ENCODE results near the gene DDX56. TPM values are rescaled to one million over a fixed set of nuclear protein-coding genes. Genes with fewer than 3 reads are reported as not detected.
"Not testable (repeated sequence)": the region's sequence is repeated elsewhere in the genome, so short reads cannot be mapped to it uniquely, and the experiment has no call there.

Gene DDX56
- total RNA-seq, 6 donors from 2014 or later: 37.6 to 105 (median 57.0) TPM

- no peaks in the 10 kb centered on the region for H3K4me1 ChIP-seq
- TF ChIP-seq CTCF (IDR thresholded peaks at IDR 0.05) (no peak), POLR2A (IDR thresholded peaks at IDR 0.05) (no peak), EP300 (IDR thresholded peaks at IDR 0.05) (no peak), POLR2AphosphoS5 (IDR thresholded peaks at IDR 0.05) (no peak)
- WGBS, 2 donors: 90 to 95% methylated on average over 4 of the region's 4 CpGs
- ATAC-seq (ENCODE audit: low FRiP score in 2 of 2): peak in 1 of 2 donors; percentile 29
- no peak overlapping the region for H3K27ac ChIP-seq
- no peaks in the 10 kb centered on the region for H3K9me3 ChIP-seq
- no peaks in the 10 kb centered on the region for H3K27me3 ChIP-seq
- no peak for DNase-seq
- H3K4me3 ChIP-seq: no peak overlapping the region
- peaks cover under 1 to 16% (median under 1%) of the 10 kb centered on the region in 4 donors for H3K36me3 ChIP-seq
Observed at GRCh38 chr7:44559485-44559884, 14.2 kb downstream of the DDX56 start.

- Histone ChIP-seq H3K9me3 (no peaks in the 10 kb centered on the region), H3K36me3 (no peaks in the 10 kb centered on the region), H3K27ac (no peak overlapping the region), H3K4me1 (no peaks in the 10 kb centered on the region), H3K27me3 (no peaks in the 10 kb centered on the region), H3K4me3 (no peak overlapping the region)
- 87 to 92% methylated on average over 2 of the region's 2 CpGs for WGBS, 2 donors
- no peak for DNase-seq
- TF ChIP-seq EP300 (IDR thresholded peaks at IDR 0.05) (no peak), POLR2AphosphoS5 (IDR thresholded peaks at IDR 0.05) (no peak), POLR2A (IDR thresholded peaks at IDR 0.05) (no peak), CTCF (IDR thresholded peaks at IDR 0.05) (no peak)
- no peak for ATAC-seq (ENCODE audit: low FRiP score in 2 of 2)
Observed at GRCh38 chr7:44557485-44557884, 16.2 kb downstream of the DDX56 start.

DNA sequence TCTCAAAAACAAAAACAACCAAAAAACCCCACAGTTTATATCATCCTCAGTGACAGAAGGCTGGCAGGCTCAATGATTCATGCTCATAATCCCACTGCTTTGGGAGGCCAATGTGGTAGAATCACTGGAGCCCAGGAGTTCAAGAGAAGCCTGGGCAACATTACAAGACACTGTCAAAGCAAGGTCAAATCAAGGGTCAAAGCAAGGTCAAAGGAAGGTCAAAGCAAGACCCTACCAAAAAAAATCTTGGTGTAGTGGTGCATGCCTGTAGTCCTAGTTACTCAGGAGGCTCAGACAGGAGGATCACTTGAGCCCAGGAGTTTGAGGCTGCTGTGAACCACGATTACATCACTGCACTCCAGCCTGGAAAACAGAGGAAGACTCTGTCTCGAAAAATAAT, 18.4 kb downstream of the DDX56 start:
- no peak for TF ChIP-seq EP300 (IDR thresholded peaks at IDR 0.05)
- no peak for TF ChIP-seq POLR2AphosphoS5 (IDR thresholded peaks at IDR 0.05)
- TF ChIP-seq CTCF (IDR thresholded peaks at IDR 0.05): no peak
- no peak for TF ChIP-seq POLR2A (IDR thresholded peaks at IDR 0.05)
- no peaks in the 10 kb centered on the region for H3K9me3 ChIP-seq

DNA sequence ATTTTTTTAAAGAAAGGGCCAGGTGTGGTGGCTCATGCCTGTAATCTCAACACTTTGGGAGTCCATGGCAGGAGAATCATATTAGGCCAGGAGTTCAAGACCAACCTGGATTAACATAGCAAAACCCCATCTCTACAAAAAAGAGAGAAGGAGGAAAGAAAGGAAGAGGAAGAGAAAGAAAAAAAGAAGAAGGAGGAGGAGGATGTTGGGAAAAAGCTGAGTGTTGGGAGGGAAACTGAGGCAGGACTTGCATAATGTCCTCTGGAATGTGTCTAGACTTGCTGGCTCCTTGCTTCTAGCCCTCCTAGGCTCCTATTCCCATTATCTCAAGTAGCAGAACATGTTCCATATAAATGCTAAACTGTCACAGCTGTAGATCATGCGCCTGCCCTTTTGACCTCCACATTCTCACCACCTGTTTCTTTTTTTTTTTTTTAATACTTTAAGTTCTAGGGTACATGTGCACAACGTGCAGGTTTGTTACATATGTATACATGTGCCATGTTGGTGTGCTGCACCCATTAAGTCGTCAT, 21.2 kb downstream of the DDX56 start:
- not testable (repeated sequence) for H3K4me1 ChIP-seq; H3K9me3 ChIP-seq; ATAC-seq (ENCODE audit: low FRiP score in 2 of 2); H3K4me3 ChIP-seq; H3K27ac ChIP-seq; H3K36me3 ChIP-seq; DNase-seq; H3K27me3 ChIP-seq
- 62 to 63% methylated on average over 3 of the region's 3 CpGs for WGBS, 2 donors

More for the DNA sequence above, 18.4 kb downstream of the DDX56 start:
- no peaks in the 10 kb centered on the region for H3K36me3 ChIP-seq
- no peaks in the 10 kb centered on the region for H3K27me3 ChIP-seq
- ATAC-seq (ENCODE audit: low FRiP score in 2 of 2) (no peak), DNase-seq (no peak)
- no peak overlapping the region for H3K27ac ChIP-seq
- 73 to 81% methylated on average over 2 of the region's 2 CpGs for WGBS, 2 donors
- H3K4me1 ChIP-seq: no peaks in the 10 kb centered on the region
- H3K4me3 ChIP-seq: no peak overlapping the region

DNA sequence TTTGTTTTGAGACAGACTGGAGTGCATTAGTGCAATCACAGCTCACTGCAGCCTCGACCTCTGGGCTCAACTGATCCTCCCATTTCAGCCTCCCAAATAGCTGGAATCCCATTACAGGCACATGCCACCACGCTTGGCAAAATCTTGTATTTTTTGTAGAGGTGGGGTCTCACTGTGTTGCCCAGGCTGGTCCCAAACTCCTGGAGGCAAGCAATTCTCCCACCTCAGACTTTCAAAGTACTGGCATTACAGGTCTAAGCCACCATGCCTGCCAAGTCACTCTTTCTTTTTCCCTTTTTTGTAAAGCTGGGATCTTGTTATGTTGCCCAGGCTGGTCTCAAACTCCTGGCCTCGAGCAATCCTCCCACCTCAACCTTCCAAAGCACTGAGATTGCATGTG, 24.3 kb downstream of the DDX56 start:
- ATAC-seq (ENCODE audit: low FRiP score in 2 of 2) (no peak), DNase-seq (no peak)
- Histone ChIP-seq H3K27ac (no peak overlapping the region), H3K36me3 (no peaks in the 10 kb centered on the region), H3K27me3 (no peaks in the 10 kb centered on the region), H3K9me3 (no peaks in the 10 kb centered on the region), H3K4me1 (no peaks in the 10 kb centered on the region), H3K4me3 (no peak overlapping the region)
- WGBS, 2 donors: 77 to 81% methylated on average over 3 of the region's 3 CpGs
- TF ChIP-seq POLR2A (IDR thresholded peaks at IDR 0.05) (no peak), CTCF (IDR thresholded peaks at IDR 0.05) (no peak), POLR2AphosphoS5 (IDR thresholded peaks at IDR 0.05) (no peak), EP300 (IDR thresholded peaks at IDR 0.05) (no peak)
